B cell (primary cell): ENCODE measurements around the gene TMEM30A. TPM values are rescaled to one million over a fixed set of nuclear protein-coding genes. Genes with fewer than 3 reads are reported as not detected.

Experiments
- ATAC-seq: fragments of 200-7000 bp; cut with Tn5 transposase; one replicate; pipeline ENCODE4 v1.10.0; 2021; ENCODE audit warnings: low read depth, mild to moderate bottlenecking, moderate number of reproducible peaks, moderate library complexity
- CTCF ChIA-PET: fragments of 350-600 bp; sonication (Branson Sonifier 250); formaldehyde crosslinking; loops from one replicate; lab custom pipeline; 2021; ENCODE audit warnings: antibody characterized with exemption, inconsistent platforms; lab: Charles Lee
- POLR2A ChIA-PET: fragments of 350-600 bp; sonication (Branson Sonifier 250); formaldehyde crosslinking; loops from one replicate; lab custom pipeline; 2021; ENCODE audit warnings: antibody characterized with exemption; lab: Charles Lee
- DNase-seq: peaks from one replicate; pipeline ENCODE4 v3.0.0; 2013
- H2AFZ ChIP-seq: 2 replicates; pipeline ENCODE4 v1.6.1; 2012; ENCODE audit warnings: mild to moderate bottlenecking, low read depth, low read length; ENCODE audit not compliant: insufficient read depth, poor library complexity, severe bottlenecking
- H3K27ac ChIP-seq, 2 donors: 1 replicate in 1 of 2; 2 replicates in 1 of 2; pipeline ENCODE4 v1.5.1; 2012 to 2013; ENCODE audit warnings: low read length in 2 of 2, mild to moderate bottlenecking in 2 of 2, moderate library complexity in 1 of 2
- H3K27me3 ChIP-seq, 4 experiments: fragments of 200-600 bp in 1 of 4; sonication (generic) in 1 of 4; replicated peaks in 1 of 4; 1 replicate in 2 of 4; 2 replicates in 2 of 4; pipeline versions ENCODE4 v1.6.1 to v1.7.0; 2013 to 2016; ENCODE audit warnings: low read length in 3 of 4, mild to moderate bottlenecking in 2 of 4, mixed read lengths in 1 of 4, moderate library complexity in 1 of 4; ENCODE audit not compliant: insufficient read depth in 4 of 4, control insufficient read depth in 3 of 4; ENCODE audit errors: control extremely low read depth in 1 of 4
- H3K36me3 ChIP-seq, 2 experiments: replicated peaks in 1 of 2; 1 replicate in 1 of 2; 2 replicates in 1 of 2; pipeline versions ENCODE4 v1.6.1 to v1.7.1; 2013; ENCODE audit warnings: low read length in 1 of 2; ENCODE audit not compliant: insufficient read depth in 2 of 2, control insufficient read depth in 1 of 2; ENCODE audit errors: control extremely low read depth in 1 of 2, extremely low read depth in 1 of 2
- H3K4me1 ChIP-seq, 2 donors: fragments of 200-600 bp in 1 of 2; sonication (generic) in 1 of 2; 1 replicate in 1 of 2; 2 replicates in 1 of 2; pipeline versions ENCODE4 v1.5.1 to v1.6.1; 2013 to 2017; ENCODE audit warnings: low read length in 2 of 2; ENCODE audit not compliant: control insufficient read depth in 2 of 2, insufficient read depth in 2 of 2
- H3K4me2 ChIP-seq: replicated peaks from 2 replicates; pipeline ENCODE3; 2012; ENCODE audit warnings: mild to moderate bottlenecking, low read depth, low read length; ENCODE audit not compliant: poor library complexity, severe bottlenecking
- H3K4me3 ChIP-seq, 5 experiments: fragments of 200-600 bp in 1 of 5; sonication (generic) in 1 of 5; 1 replicate in 3 of 5; 2 replicates in 2 of 5; pipeline versions ENCODE4 v1.5.1 to v1.7.0; 2011 to 2016; ENCODE audit warnings: low read length in 4 of 5, mild to moderate bottlenecking in 4 of 5, low read depth in 2 of 5, control low read depth in 1 of 5, moderate library complexity in 1 of 5; ENCODE audit not compliant: insufficient read depth in 1 of 5; ENCODE audit errors: control extremely low read depth in 1 of 5, extremely low read depth in 1 of 5
- H3K79me2 ChIP-seq: fragments of 200-600 bp; sonication (generic); one replicate; pipeline ENCODE4 v1.6.0; 2016; ENCODE audit warnings: low read length; ENCODE audit not compliant: control insufficient read depth, insufficient read depth
- H3K9ac ChIP-seq: fragments of 200-600 bp; sonication (generic); 2 replicates; pipeline ENCODE4 v1.6.1; 2017; ENCODE audit warnings: mild to moderate bottlenecking, low read length, moderate library complexity
- H3K9me3 ChIP-seq, 3 donors: one replicate each; pipeline versions ENCODE4 v1.6.1 to v1.7.1; 2013; ENCODE audit warnings: low read length in 2 of 3; ENCODE audit not compliant: control insufficient read depth in 2 of 3, insufficient read depth in 1 of 3; ENCODE audit errors: control extremely low read depth in 1 of 3
- H4K20me1 ChIP-seq: 2 replicates; pipeline ENCODE4 v1.6.0; 2012; ENCODE audit warnings: mild to moderate bottlenecking, low read length; ENCODE audit not compliant: insufficient read depth, control insufficient read depth, poor library complexity, severe bottlenecking
- H3K27ac Mint-ChIP-seq: one replicate; pipeline ENCODE4 v1.8.0; 2021; ENCODE audit warnings: mixed read lengths
- H3K27me3 Mint-ChIP-seq: one replicate; pipeline ENCODE4 v1.8.0; 2021; ENCODE audit warnings: mixed read lengths
- H3K4me1 Mint-ChIP-seq: one replicate; pipeline ENCODE4 v1.8.0; 2021; ENCODE audit warnings: mixed read lengths
- H3K4me3 Mint-ChIP-seq: one replicate; pipeline ENCODE4 v1.8.0; 2021; ENCODE audit warnings: mixed read lengths
- H3K9me3 Mint-ChIP-seq: one replicate; pipeline ENCODE4 v1.8.0; 2022; ENCODE audit warnings: mixed read lengths; ENCODE audit not compliant: insufficient read depth
- CTCF ChIP-seq: fragments of 200-600 bp; IDR thresholded peaks from one replicate; pipeline ENCODE4 v1.8.0; 2022; ENCODE audit warnings: antibody characterized with exemption, mild to moderate bottlenecking
- EZH2 ChIP-seq: IDR thresholded peaks from 2 replicates; pipeline ENCODE4 v1.6.1; 2012; ENCODE audit warnings: borderline replicate concordance, low read depth, mild to moderate bottlenecking, moderate library complexity, low read length; ENCODE audit not compliant: insufficient read depth, poor library complexity, severe bottlenecking
- WGBS: methylation state at CpG from one replicate; pipeline ENCODE4 v1.1.5; 2013; ENCODE audit warnings: missing lambda C conversion rate; ENCODE audit not compliant: insufficient coverage; 5-methylcytosine and 5-hydroxymethylcytosine counted together
- intact Hi-C: fragments of 100-400 bp; cut with micrococcal nuclease; formaldehyde crosslinking; loops from one replicate; pipeline ENCODE4 v1.10.0; 2022
- polyA plus RNA-seq: library from polyadenylated mRNA; depleted of rRNA; stranded (reverse); fragments of >200 nt; gene quantifications from 2 replicates; pipeline ENCODE4 v1.2.3, GENCODE V29; 2012
- total RNA-seq, 2 donors: library from RNA; stranded (reverse); fragments of 120-200 nt in 1 of 2; gene quantifications; 1 replicate in 1 of 2; 2 replicates in 1 of 2; pipeline versions ENCODE4 v1.2.3 to v1.2.4, GENCODE V29; 2013 to 2022

TMEM30A gene
- total and polyA plus RNA-seq, 2 donors (not counting 1 experiment from before 2014, with no cell fraction given): 4.7 to 53.9 TPM

GRCh38 chr6:75318900-75319299 lies 34.3 kb upstream of the TMEM30A start:
- H3K4me1 ChIP-seq: no peaks in the 10 kb centered on the region
- CTCF ChIA-PET: interaction anchor here (1.1 kb wide), 1 partner anchor 52 kb away, joined by 3 read pairs; no protein-coding TSS in a partner anchor
- no peaks in the 10 kb centered on the region for H3K9me3 Mint-ChIP-seq

More at GRCh38 chr6:75318900-75319299, 34.3 kb upstream of the TMEM30A start:
- Histone ChIP-seq H4K20me1 (no peaks in the 10 kb centered on the region), H2AFZ (no peak overlapping the region), H3K4me3 (no peak overlapping the region), H3K9me3 (no peaks in the 10 kb centered on the region), H3K27ac (no peak overlapping the region), H3K4me2 (no peak overlapping the region), H3K9ac (no peak overlapping the region), H3K36me3 (no peaks in the 10 kb centered on the region), H3K79me2 (no peaks in the 10 kb centered on the region), H3K27me3 (peaks cover 0 to 12% (median 0%) of the 10 kb centered on the region in 4 experiments)
- Mint-ChIP-seq H3K27ac (no peak overlapping the region), H3K27me3 (peaks cover 31% of the 10 kb centered on the region), H3K4me3 (no peak overlapping the region), H3K4me1 (no peaks in the 10 kb centered on the region)
- no peak for DNase-seq
- intact Hi-C loops: no loop called here
- no peak for ATAC-seq
- POLR2A ChIA-PET: no interaction called here
- no peak for TF ChIP-seq EZH2
- no peak for TF ChIP-seq CTCF
- WGBS: 80% methylated on average over 1 of the region's 2 CpGs
